GM19351 (cell line): ENCODE results near the gene MRPS18C.
"Not testable (repeated sequence)": the region's sequence is repeated elsewhere in the genome, so short reads cannot be mapped to it uniquely, and the experiment has no call there.

Experiments
- ATAC-seq: cut with Tn5 transposase; IDR thresholded peaks from one replicate; pipeline ENCODE4 v1.9.1; 2021; ENCODE audit warnings: mild to moderate bottlenecking, moderate library complexity; ENCODE audit not compliant: unreplicated experiment

The MRPS18C gene

DNA sequence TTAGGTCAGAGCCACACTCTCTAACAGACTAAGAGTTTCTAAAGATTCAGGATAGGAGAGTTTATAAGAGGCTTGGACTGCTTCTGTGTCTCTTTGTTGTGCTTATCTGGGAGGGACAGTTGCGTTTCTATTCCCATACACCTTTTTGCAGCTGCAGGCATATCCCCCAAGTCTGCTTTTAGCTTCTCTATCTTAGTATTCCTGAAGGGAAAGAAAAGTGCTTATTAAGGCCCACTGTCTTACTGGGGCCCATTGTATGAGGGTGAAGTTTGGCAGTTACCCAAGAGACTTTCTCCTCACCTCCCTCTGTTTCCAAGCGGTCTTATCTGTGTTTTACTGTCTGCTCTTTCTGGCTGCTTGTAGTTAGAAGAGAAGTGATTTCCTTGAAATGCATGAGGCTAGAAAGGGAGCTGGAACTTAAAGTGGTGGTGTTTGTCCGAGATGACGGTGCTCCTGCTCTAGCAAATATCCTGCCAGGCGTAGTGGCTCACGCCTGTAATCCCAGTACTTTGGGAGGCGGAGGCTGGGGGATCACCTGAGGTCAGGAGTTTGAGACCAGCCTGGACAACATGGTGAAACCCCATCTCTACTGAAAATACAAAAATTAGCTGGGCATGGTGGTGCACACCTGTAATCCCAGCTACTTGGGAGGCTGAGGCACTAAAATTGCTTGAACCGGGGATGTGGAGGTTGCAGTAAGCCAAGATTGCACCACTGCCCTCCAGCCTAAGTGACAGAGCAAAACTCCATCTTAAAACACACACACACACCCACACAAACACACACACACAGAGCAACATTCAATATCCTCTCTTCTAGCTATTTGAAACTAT is 40.4 kb downstream of the MRPS18C start:
- ATAC-seq: not testable (repeated sequence)

DNA sequence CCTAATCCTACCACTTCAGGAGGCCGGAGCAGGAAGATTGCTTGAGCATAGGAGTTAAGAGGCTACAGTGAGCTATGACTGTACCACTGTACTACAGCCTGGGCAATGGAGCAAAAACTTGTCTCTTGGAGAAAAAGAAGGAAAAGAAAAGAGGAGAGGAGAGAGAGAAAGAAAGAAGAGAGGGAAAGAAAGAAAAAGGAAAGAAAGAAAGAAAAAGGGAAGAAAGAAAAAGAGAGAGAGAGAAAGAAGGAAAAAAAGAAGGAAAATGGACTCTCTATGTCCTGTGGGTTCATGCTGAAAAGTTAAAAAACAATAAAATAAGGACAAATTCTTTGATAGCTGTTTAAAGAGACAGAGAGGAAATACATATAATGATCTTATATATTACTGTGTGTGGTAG is 42.3 kb downstream of the MRPS18C start:
- no peak for ATAC-seq

DNA sequence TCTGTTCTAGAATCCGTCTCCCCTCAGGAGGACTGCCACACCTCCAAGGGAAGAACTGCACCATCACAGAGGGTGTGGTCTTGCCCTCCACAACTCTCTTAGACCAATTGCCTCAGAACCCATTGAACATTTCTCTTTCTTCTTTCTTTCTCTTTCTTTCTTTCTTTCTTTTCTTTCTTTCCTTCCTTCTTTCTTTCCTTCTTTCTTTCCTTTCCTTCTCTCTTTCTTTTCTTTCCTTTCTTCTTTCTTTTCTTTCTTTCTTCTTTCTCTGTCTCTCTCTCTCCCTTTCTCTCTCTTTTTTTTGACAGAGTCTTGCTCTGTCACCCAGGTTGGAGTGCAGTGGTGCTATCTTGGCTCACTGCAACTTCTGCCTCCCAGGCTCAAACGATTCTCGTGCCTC is 45.8 kb downstream of the MRPS18C start:
- ATAC-seq: not testable (repeated sequence)

DNA sequence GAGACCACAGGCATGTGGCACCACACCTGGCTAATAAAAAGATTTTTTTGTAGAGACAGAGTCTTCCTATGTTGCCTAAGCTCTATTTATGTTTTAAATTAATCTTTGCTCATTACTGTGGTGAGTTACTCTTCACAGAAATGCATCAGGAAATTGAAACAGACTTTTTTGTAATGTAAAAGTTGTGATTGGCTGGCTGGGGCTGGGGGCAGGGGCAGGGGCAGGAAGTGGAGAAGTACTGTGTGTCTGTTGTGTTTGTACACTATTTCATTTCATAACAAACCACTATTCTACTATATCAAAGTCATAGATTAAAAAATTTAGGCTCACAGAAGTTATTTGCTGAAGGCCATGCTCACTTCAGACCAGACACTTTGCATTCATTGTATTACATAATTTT is 48.1 kb downstream of the MRPS18C start:
- ATAC-seq: no peak

DNA sequence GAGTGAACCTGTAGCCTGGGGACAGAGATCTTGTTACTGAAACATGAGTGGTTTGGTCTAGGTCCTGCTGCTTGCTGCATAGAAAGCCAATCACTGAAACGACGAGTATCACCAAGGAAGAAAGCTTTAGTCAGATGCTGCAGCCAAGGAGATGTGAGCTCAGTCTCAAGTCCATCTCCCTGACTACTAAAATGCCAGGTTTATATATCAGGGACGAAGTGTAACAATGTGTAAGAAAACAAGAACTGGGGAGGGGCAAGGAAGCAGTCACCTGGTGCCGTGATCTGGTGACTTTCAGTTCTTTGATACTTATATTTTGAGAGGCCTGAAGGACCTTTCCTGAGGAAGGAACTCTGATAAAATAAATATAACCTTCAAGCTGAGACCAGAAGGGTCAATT is 48.6 kb downstream of the MRPS18C start:
- no peak for ATAC-seq

DNA sequence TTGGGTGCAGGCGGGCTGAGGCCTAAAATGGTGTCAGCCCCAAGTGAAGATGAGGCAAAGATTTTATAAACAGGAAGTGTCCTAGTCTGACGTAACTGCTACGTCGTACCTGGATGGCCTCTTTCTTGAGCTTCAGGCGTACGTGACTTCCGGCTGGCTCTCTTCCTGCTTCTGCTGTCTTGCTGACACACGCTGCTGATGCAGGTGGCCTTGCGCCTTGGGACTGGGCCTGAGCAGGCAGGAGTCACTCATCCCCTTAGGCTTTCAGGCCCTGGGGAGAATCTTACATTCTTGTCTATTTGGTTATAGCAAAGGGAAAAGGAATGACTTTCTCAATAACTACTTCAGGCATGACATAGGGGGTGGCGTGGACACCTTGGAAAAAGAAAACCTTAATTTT is 49.1 kb downstream of the MRPS18C start:
- no peak for ATAC-seq

DNA sequence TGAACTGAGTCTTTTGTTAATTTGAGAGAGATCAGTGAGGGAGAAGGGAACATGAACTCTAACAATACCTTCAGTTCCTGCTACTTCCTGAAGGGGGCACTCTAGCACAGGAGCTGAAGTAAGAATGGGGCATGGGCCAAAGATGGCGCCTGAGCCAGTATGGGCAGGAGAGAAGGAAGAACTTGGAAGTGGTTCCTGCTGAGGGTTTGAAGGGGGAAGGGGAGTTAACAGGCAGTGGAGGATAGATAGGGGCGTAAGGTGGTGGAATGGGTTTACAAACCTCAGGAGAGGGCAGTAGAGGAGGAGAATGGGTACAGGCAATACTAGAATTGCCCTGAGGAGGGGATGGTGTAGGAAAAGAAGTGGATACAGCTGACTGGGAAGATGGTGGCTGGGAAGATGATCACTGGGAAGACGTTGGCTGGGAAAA is 53.3 kb downstream of the MRPS18C start:
- peak; percentile 75 for ATAC-seq

DNA sequence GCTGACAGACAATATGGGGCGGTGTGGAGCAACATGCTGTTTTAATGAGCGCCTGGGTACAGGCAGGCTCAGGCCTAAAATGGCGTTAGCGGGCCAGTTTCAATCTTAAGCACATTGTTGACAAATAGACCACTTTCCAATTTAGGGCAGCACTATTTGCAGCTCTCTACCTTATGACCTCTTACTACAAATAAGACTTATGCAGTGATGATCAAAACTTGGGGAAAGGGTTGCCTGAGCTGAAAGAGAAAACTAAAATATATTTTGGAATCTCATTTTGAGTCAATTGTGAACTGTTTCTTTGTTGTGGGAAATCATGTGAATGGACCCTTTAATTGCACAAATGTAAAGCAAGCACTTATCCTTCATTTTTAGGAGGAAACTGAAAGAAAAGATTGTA is 54.6 kb downstream of the MRPS18C start:
- no peak for ATAC-seq
